GM12878 (cell line): ENCODE measurements around the gene KIF6. TPM values are rescaled to one million over a fixed set of nuclear protein-coding genes. Genes with fewer than 3 reads are reported as not detected.

Experiments used
- ATAC-seq: fragments of 200-7000 bp; cut with Tn5 transposase; 3 replicates; pipeline ENCODE4 v1.9.1; 2020; ENCODE audit warnings: mild to moderate bottlenecking, moderate library complexity
- BruUV-seq: library from RNA; stranded (reverse); fragments of 400-500 nt; replicated peaks from 2 replicates; lab custom pipeline; 2021; lab: Mats Ljungman, UMichigan
- CTCF ChIA-PET: fragments of 300-600 bp; sonication (Branson Sonifier 250); formaldehyde crosslinking; extraction: SDS; loops from one replicate; lab custom pipeline; 2021; ENCODE audit warnings: inconsistent platforms; lab: Yijun Ruan, JAX
- POLR2A ChIA-PET: fragments of 350-600 bp; formaldehyde crosslinking; extraction: SDS; loops from one replicate; lab custom pipeline; 2021; ENCODE audit warnings: inconsistent platforms; lab: Charles Lee
- RAD21 ChIA-PET: fragments of 300-600 bp; sonication (Branson Sonifier 250); formaldehyde crosslinking; loops from one replicate; lab custom pipeline; 2023; ENCODE audit warnings: antibody characterized with exemption; ENCODE audit not compliant: unreplicated experiment; lab: Charles Lee
- SMC1A ChIA-PET: fragments of 300-600 bp; sonication (Branson Sonifier 250); formaldehyde crosslinking; loops from one replicate; lab custom pipeline; 2023; ENCODE audit not compliant: unreplicated experiment, uncharacterized antibody; lab: Charles Lee
- DNase-seq: peaks from one replicate; pipeline ENCODE4 v3.0.0-alpha.2; 2011; ENCODE audit warnings: low read depth, low spot score
- FAIRE-seq: peaks from 3 replicates; lab custom pipeline; 2011; peaks lifted over from hg19 to GRCh38; lab: Jason Lieb, UNC
- H2AFZ ChIP-seq: 2 replicates; pipeline ENCODE4 v1.6.0; 2011; ENCODE audit warnings: low read depth, low read length, control low read depth; ENCODE audit not compliant: control insufficient read depth
- H3K27ac ChIP-seq: 2 replicates; pipeline ENCODE4 v1.5.1; 2011; ENCODE audit warnings: control low read depth; ENCODE audit not compliant: control insufficient read depth, insufficient read depth
- H3K27me3 ChIP-seq, 2 experiments: replicated peaks in 1 of 2; 2 replicates each; pipeline versions ENCODE4 v1.6.0 to v1.6.1; 2011; ENCODE audit warnings: low read length in 1 of 2; ENCODE audit not compliant: control insufficient read depth in 2 of 2, insufficient read depth in 2 of 2
- H3K36me3 ChIP-seq, 2 experiments: 2 replicates each; pipeline ENCODE4 v1.5.1; 2011; ENCODE audit warnings: low read length in 1 of 2; ENCODE audit not compliant: control insufficient read depth in 2 of 2, insufficient read depth in 2 of 2
- H3K4me1 ChIP-seq: 2 replicates; pipeline ENCODE4 v1.6.1; 2011; ENCODE audit warnings: mild to moderate bottlenecking, low read length, moderate library complexity, mixed read lengths; ENCODE audit not compliant: control insufficient read depth, insufficient read depth
- H3K4me2 ChIP-seq: 2 replicates; pipeline ENCODE4 v1.6.0; 2011; ENCODE audit warnings: control low read depth; ENCODE audit not compliant: control insufficient read depth, insufficient read depth
- H3K4me3 ChIP-seq: fragments of 200-600 bp; sonication (generic); 2 replicates; pipeline ENCODE4 v1.5.1; 2016
- H3K79me2 ChIP-seq: 2 replicates; pipeline ENCODE4 v1.6.0; 2011; ENCODE audit warnings: low read length; ENCODE audit not compliant: control insufficient read depth, insufficient read depth
- H3K9ac ChIP-seq: 2 replicates; pipeline ENCODE4 v1.8.0; 2011; ENCODE audit warnings: low read length, control low read depth, mixed read lengths; ENCODE audit not compliant: control insufficient read depth, insufficient read depth
- H3K9me3 ChIP-seq: replicated peaks from 3 replicates; pipeline ENCODE4 v1.5.1; 2011; ENCODE audit warnings: mild to moderate bottlenecking, low read length; ENCODE audit not compliant: control insufficient read depth, insufficient read depth
- H4K20me1 ChIP-seq: 2 replicates; pipeline ENCODE4 v1.6.0; 2011; ENCODE audit not compliant: control insufficient read depth, insufficient read depth
- BHLHE40 ChIP-seq, 2 experiments: fragments of 450-650 bp in 1 of 2; IDR thresholded peaks; 2 replicates each; pipeline ENCODE4 v1.6.1; 2011 to 2017; ENCODE audit warnings: low read depth in 2 of 2, borderline replicate concordance in 1 of 2, improper control_type of control experiment in 1 of 2, low read length in 1 of 2, mild to moderate bottlenecking in 1 of 2
- MXI1 ChIP-seq: fragments of 150-350 bp; IDR thresholded peaks from 2 replicates; pipeline ENCODE4 v1.6.1; 2011; ENCODE audit warnings: low read depth, mild to moderate bottlenecking, inconsistent platforms, low read length, improper control_type of control experiment
- PAX5 ChIP-seq: IDR thresholded peaks from 2 replicates; pipeline ENCODE4 v1.6.1; 2011; ENCODE audit warnings: low read depth, low read length, borderline replicate concordance
- PAX8 ChIP-seq: fragments of 450-650 bp; IDR thresholded peaks from 2 replicates; pipeline ENCODE4 v1.6.1; 2017; ENCODE audit warnings: mild to moderate bottlenecking, moderate library complexity
- RB1 ChIP-seq: fragments of 450-650 bp; formaldehyde crosslinking; IDR thresholded peaks from 2 replicates; pipeline ENCODE4 v1.6.1; 2017; ENCODE audit warnings: mild to moderate bottlenecking, borderline replicate concordance
- RBBP5 ChIP-seq: fragments of 200-600 bp; sonication (generic); conservative IDR thresholded peaks from 2 replicates; pipeline ENCODE4 v1.6.1; 2016
- RCOR1 ChIP-seq: conservative IDR thresholded peaks from 2 replicates; pipeline ENCODE4 v1.6.1; 2012; ENCODE audit warnings: low read depth, low read length, improper control_type of control experiment
- SUZ12 ChIP-seq: fragments of 200-600 bp; sonication (generic); IDR thresholded peaks from one replicate; pipeline ENCODE4 v1.6.1; 2018; ENCODE audit warnings: antibody characterized with exemption, mild to moderate bottlenecking; ENCODE audit not compliant: unreplicated experiment
- TBL1XR1 ChIP-seq: IDR thresholded peaks from 2 replicates; pipeline ENCODE4 v1.6.1; 2012; ENCODE audit warnings: low read depth, low read length, improper control_type of control experiment
- WRNIP1 ChIP-seq: IDR thresholded peaks from 2 replicates; pipeline ENCODE4 v1.6.1; 2011; ENCODE audit warnings: low read depth, low read length, improper control_type of control experiment, borderline replicate concordance
- WGBS: methylation state at CpG from one replicate; pipeline ENCODE4 v1.1.6; 2016; ENCODE audit warnings: low lambda C conversion rate; ENCODE audit not compliant: insufficient replicate concordance, insufficient coverage; ENCODE audit errors: missing lambda C conversion rate; 5-methylcytosine and 5-hydroxymethylcytosine counted together
- in situ Hi-C: fragments of 300-500 bp; cut with MboI; formaldehyde crosslinking; loops from 9 replicates; pipeline ENCODE4 v1.14.3; 2018; ENCODE audit warnings: mixed read lengths
- intact Hi-C: fragments of 100-400 bp; cut with micrococcal nuclease; formaldehyde crosslinking; loops from one replicate; pipeline ENCODE4 v1.14.2; 2022; ENCODE audit not compliant: unreplicated experiment
- polyA plus RNA-seq, 11 experiments: library from polyadenylated mRNA; depleted of rRNA in 4 of 11; unstranded in 6 of 11; stranded (reverse) in 5 of 11; fragments of >200 nt; fragmentation: Nextera tagmentation in 4 of 11; fragmentation: Illumina TruSeq in 1 of 11; extraction: Ambion mirVana in 4 of 11; extraction: Trizol in 1 of 11; gene quantifications; 1 replicate in 1 of 11; 2 replicates in 10 of 11; pipeline versions ENCODE4 v1.2.1 to v1.2.3, GENCODE V29; 2011 to 2016; ENCODE audit warnings: inconsistent platforms in 2 of 11, missing spikeins in 2 of 11, low read depth in 1 of 11
- total RNA-seq, 4 experiments: library from RNA; depleted of rRNA in 3 of 4; stranded (reverse); fragments of >200 nt in 3 of 4; fragmentation: Illumina TruSeq in 1 of 4; extraction: Trizol in 1 of 4; gene quantifications; 2 replicates each; pipeline versions ENCODE4 v1.2.1 to v1.2.3, GENCODE V29; 2013 to 2021
- TF ChIP-seq, protein P1 (sequence below): IDR thresholded peaks from 2 replicates; pipeline ENCODE4 v1.6.1; 2012; ENCODE audit warnings: improper control_type of control experiment, low read depth, low read length; ENCODE audit not compliant: insufficient replicate concordance
- TF ChIP-seq, protein P2 (sequence below): fragments of 450-650 bp; formaldehyde crosslinking; IDR thresholded peaks from 2 replicates; pipeline ENCODE4 v1.4.0; 2022; ENCODE audit warnings: mild to moderate bottlenecking, moderate library complexity
- TF ChIP-seq, protein P3 (sequence below): IDR thresholded peaks from 2 replicates; pipeline ENCODE4 v1.6.1; 2012; ENCODE audit warnings: low read depth, low read length, improper control_type of control experiment

KIF6 gene
- total and polyA plus RNA-seq, 10 of the 15 experiments (the other 5 are each of a cell fraction or from before 2014, with no cell fraction given) = 0.09 to 1.0 (median 0.28) TPM

DNA sequence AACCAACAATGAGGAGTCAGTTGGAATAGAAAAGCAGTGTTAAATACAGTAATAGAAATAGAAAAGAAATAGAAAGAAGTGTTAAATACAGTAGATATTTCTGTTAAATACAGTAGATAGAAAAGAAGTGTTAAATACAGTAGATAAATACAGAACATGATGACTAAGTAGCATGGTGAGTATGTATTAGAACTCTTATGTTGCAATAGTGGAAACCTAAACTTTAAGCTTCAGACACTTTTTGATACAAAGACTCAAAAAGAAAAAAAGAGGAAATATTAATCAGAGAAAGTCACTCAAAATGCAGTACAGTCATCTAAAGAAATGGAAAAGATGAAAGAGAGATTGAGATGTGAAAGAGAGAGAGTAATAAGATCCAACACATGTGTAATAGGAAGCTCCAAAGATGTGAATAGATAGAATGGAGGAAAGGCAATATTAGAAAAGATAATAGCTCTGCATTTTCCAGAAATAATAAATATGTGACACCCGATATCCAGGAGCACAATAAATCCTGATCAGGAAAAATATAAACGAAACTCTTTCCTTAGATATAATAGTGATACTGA is 271.2 kb downstream of the KIF6 start:
- Histone ChIP-seq H3K4me3 (no peak overlapping the region), H2AFZ (no peak overlapping the region), H3K4me1 (no peaks in the 10 kb centered on the region)
- POLR2A ChIA-PET = interaction anchor here (0.6 kb wide), 1 partner anchor 18 kb away, joined by 5 read pairs; no protein-coding TSS in a partner anchor
- TF ChIP-seq MXI1 (no peak), TBL1XR1 (no peak), BHLHE40 (IDR thresholded peaks at IDR 0.05; ENCODE audit: borderline replicate concordance in 1 of 2, low read depth in 2 of 2, low read length in 1 of 2) (no peak), PAX5 (no peak), WRNIP1 (no peak), SUZ12 (no peak), RBBP5 (no peak), PAX8 (no peak), RCOR1 (no peak), RB1 (no peak)
- TF ChIP-seq, protein P1, sequence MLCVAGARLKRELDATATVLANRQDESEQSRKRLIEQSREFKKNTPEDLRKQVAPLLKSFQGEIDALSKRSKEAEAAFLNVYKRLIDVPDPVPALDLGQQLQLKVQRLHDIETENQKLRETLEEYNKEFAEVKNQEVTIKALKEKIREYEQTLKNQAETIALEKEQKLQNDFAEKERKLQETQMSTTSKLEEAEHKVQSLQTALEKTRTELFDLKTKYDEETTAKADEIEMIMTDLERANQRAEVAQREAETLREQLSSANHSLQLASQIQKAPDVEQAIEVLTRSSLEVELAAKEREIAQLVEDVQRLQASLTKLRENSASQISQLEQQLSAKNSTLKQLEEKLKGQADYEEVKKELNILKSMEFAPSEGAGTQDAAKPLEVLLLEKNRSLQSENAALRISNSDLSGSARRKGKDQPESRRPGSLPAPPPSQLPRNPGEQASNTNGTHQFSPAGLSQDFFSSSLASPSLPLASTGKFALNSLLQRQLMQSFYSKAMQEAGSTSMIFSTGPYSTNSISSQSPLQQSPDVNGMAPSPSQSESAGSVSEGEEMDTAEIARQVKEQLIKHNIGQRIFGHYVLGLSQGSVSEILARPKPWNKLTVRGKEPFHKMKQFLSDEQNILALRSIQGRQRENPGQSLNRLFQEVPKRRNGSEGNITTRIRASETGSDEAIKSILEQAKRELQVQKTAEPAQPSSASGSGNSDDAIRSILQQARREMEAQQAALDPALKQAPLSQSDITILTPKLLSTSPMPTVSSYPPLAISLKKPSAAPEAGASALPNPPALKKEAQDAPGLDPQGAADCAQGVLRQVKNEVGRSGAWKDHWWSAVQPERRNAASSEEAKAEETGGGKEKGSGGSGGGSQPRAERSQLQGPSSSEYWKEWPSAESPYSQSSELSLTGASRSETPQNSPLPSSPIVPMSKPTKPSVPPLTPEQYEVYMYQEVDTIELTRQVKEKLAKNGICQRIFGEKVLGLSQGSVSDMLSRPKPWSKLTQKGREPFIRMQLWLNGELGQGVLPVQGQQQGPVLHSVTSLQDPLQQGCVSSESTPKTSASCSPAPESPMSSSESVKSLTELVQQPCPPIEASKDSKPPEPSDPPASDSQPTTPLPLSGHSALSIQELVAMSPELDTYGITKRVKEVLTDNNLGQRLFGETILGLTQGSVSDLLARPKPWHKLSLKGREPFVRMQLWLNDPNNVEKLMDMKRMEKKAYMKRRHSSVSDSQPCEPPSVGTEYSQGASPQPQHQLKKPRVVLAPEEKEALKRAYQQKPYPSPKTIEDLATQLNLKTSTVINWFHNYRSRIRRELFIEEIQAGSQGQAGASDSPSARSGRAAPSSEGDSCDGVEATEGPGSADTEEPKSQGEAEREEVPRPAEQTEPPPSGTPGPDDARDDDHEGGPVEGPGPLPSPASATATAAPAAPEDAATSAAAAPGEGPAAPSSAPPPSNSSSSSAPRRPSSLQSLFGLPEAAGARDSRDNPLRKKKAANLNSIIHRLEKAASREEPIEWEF = no peak
- TF ChIP-seq, protein P2, sequence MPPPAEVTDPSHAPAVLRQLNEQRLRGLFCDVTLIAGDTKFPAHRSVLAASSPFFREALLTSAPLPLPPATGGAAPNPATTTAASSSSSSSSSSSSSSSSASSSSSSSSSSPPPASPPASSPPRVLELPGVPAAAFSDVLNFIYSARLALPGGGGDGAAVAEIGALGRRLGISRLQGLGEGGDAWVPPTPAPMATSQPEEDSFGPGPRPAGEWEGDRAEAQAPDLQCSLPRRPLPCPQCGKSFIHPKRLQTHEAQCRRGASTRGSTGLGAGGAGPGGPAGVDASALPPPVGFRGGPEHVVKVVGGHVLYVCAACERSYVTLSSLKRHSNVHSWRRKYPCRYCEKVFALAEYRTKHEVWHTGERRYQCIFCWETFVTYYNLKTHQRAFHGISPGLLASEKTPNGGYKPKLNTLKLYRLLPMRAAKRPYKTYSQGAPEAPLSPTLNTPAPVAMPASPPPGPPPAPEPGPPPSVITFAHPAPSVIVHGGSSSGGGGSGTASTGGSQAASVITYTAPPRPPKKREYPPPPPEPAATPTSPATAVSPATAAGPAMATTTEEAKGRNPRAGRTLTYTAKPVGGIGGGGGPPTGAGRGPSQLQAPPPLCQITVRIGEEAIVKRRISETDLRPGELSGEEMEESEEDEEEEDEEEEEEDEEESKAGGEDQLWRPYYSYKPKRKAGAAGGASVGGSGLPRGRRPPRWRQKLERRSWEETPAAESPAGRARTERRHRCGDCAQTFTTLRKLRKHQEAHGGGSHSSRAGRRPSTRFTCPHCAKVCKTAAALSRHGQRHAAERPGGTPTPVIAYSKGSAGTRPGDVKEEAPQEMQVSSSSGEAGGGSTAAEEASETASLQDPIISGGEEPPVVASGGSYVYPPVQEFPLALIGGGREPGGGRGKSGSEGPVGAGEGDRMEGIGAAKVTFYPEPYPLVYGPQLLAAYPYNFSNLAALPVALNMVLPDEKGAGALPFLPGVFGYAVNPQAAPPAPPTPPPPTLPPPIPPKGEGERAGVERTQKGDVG (CRISPR knock-in tag) = no peak
- TF ChIP-seq, protein P3, sequence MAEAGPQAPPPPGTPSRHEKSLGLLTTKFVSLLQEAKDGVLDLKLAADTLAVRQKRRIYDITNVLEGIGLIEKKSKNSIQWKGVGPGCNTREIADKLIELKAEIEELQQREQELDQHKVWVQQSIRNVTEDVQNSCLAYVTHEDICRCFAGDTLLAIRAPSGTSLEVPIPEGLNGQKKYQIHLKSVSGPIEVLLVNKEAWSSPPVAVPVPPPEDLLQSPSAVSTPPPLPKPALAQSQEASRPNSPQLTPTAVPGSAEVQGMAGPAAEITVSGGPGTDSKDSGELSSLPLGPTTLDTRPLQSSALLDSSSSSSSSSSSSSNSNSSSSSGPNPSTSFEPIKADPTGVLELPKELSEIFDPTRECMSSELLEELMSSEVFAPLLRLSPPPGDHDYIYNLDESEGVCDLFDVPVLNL = no peak
- TF ChIP-seq, all 136 proteins: peak for 0
- H3K9ac ChIP-seq = no peak overlapping the region
- ChIA-PET SMC1A (interaction anchor here (0.7 to 1.5 kb wide), 5 partner anchors 41 to 499 kb away, joined by 3 to 4 read pairs (median 3); no protein-coding TSS in a partner anchor), CTCF (no interaction called here), RAD21 (interaction anchor here (0.7 kb wide), 1 partner anchor 72 kb away, joined by 3 read pairs; no protein-coding TSS in a partner anchor)
- WGBS = 38% methylated on average over 2 of the region's 2 CpGs
- ATAC-seq = no peak
- no peak overlapping the region for H3K4me2 ChIP-seq
- in situ Hi-C loops (no loop called here), intact Hi-C loops (loop anchor here (5.0 kb wide), 1 partner anchor 153 kb away; no protein-coding TSS in a partner anchor)
- H3K27me3 ChIP-seq = no peaks in the 10 kb centered on the region
- no peak for FAIRE-seq
- DNase-seq = no peak
- no peak overlapping the region for H3K27ac ChIP-seq
- no peaks in the 10 kb centered on the region for H3K9me3 ChIP-seq
- H3K36me3 ChIP-seq = no peaks in the 10 kb centered on the region
- H3K79me2 ChIP-seq = no peaks in the 10 kb centered on the region
- no TSS peak for BruUV-seq
- H4K20me1 ChIP-seq = no peaks in the 10 kb centered on the region
